ENCODE measurements around the gene SUPV3L1. TPM values are rescaled to one million over a fixed set of nuclear protein-coding genes. Genes with fewer than 3 reads are reported as not detected.

The SUPV3L1 gene
- total and polyA plus RNA-seq, 12 donors = 24.4 to 165 (median 37.6) TPM

GRCh38 chr10:69234447-69234846, 54.4 kb downstream of the SUPV3L1 start:
- intact Hi-C loops (cut with DNase I) = no loop called here

GRCh38 chr10:69237528-69238159, 57.6 kb downstream of the SUPV3L1 start:
- no peak overlapping the region for H3K4me3 ChIP-seq
- no peak for TF ChIP-seq POLR2A (IDR thresholded peaks at IDR 0.05)
- TF ChIP-seq CTCF (IDR thresholded peaks at IDR 0.05) = peak; percentile 87 to 99 (median 96)

More at GRCh38 chr10:69234447-69234846, 54.4 kb downstream of the SUPV3L1 start:
- H3K36me3 ChIP-seq (replicated peaks in 1 of 2) = no peaks in the 10 kb centered on the region
- no peak for DNase-seq
- no peaks in the 10 kb centered on the region for H3K27me3 ChIP-seq
- H3K9me3 ChIP-seq (replicated peaks in 1 of 3) = no peaks in the 10 kb centered on the region
- H3K4me3 ChIP-seq = no peak overlapping the region
- peaks cover 2 to 7% of the 10 kb centered on the region in 2 donors for H3K4me1 ChIP-seq (replicated peaks in 1 of 2)
- no peak overlapping the region for H3K27ac ChIP-seq
- TF ChIP-seq POLR2A (IDR thresholded peaks at IDR 0.05) (no peak), CTCF (IDR thresholded peaks at IDR 0.05) (no peak)
- 64 to 86% (median 83%) methylated on average over 3 of the region's 3 CpGs for WGBS, 4 donors

GRCh38 chr10:69239136-69239535, 59.1 kb downstream of the SUPV3L1 start:
- 72 to 88% (median 80%) methylated on average over 5 of the region's 5 CpGs for WGBS, 4 donors
- no peak for DNase-seq
- Histone ChIP-seq H3K9me3 (replicated peaks in 1 of 3) (no peaks in the 10 kb centered on the region), H3K36me3 (replicated peaks in 1 of 2) (no peaks in the 10 kb centered on the region), H3K27ac (no peak overlapping the region), H3K27me3 (no peaks in the 10 kb centered on the region), H3K4me1 (replicated peaks in 1 of 2) (peaks cover 0 to 3% of the 10 kb centered on the region in 2 donors), H3K4me3 (no peak overlapping the region)
- TF ChIP-seq CTCF (IDR thresholded peaks at IDR 0.05) (no peak), POLR2A (IDR thresholded peaks at IDR 0.05) (no peak)
- intact Hi-C loops (cut with DNase I) = loop anchor here (2.0 to 5.0 kb wide), 3 partner anchors 153 to 268 kb away; no protein-coding TSS in a partner anchor

More at GRCh38 chr10:69237528-69238159, 57.6 kb downstream of the SUPV3L1 start:
- no peaks in the 10 kb centered on the region for H3K27me3 ChIP-seq
- peaks cover 0 to 3% of the 10 kb centered on the region in 2 donors for H3K4me1 ChIP-seq (replicated peaks in 1 of 2)
- H3K27ac ChIP-seq = no peak overlapping the region
- WGBS, 4 donors = 21 to 26% (median 22%) methylated on average over 16 to 17 of the region's 17 CpGs
- no peaks in the 10 kb centered on the region for H3K9me3 ChIP-seq (replicated peaks in 1 of 3)
- intact Hi-C loops (cut with DNase I) = loop anchor here (2.0 to 5.0 kb wide), 3 partner anchors 155 to 270 kb away; no protein-coding TSS in a partner anchor
- H3K36me3 ChIP-seq (replicated peaks in 1 of 2) = no peaks in the 10 kb centered on the region
- DNase-seq = peak; percentile 77 to 96 (median 88)

- DNase-seq = no peak
- no peaks in the 10 kb centered on the region for H3K27me3 ChIP-seq
- no peak overlapping the region for H3K4me3 ChIP-seq
- peaks cover 0 to 3% of the 10 kb centered on the region in 2 donors for H3K4me1 ChIP-seq (replicated peaks in 1 of 2)
- 78 to 84% (median 81%) methylated on average over 6 of the region's 6 CpGs for WGBS, 4 donors
- no peak for TF ChIP-seq CTCF (IDR thresholded peaks at IDR 0.05)
- no peak for TF ChIP-seq POLR2A (IDR thresholded peaks at IDR 0.05)
- intact Hi-C loops (cut with DNase I) = loop anchor here (2.0 to 5.0 kb wide), 3 partner anchors 152 to 267 kb away; no protein-coding TSS in a partner anchor
- H3K36me3 ChIP-seq (replicated peaks in 1 of 2) = no peaks in the 10 kb centered on the region
- H3K9me3 ChIP-seq (replicated peaks in 1 of 3) = no peaks in the 10 kb centered on the region
- H3K27ac ChIP-seq = no peak overlapping the region
Observed at GRCh38 chr10:69239816-69240434, 59.9 kb downstream of the SUPV3L1 start.

Measured in adrenal gland (tissue), 12 donors.